SK-N-SH (cell line): ENCODE data around the gene DGKD. TPM values are rescaled to one million over a fixed set of nuclear protein-coding genes. Genes with fewer than 3 reads are reported as not detected.

Experiments
- CTCF ChIA-PET: fragments of 300-600, 350-600 bp; formaldehyde crosslinking; extraction: SDS; loops from one replicate; lab custom pipeline; 2021; lab: Yijun Ruan, JAX
- POLR2A ChIA-PET: fragments of 350-600 bp; sonication (Branson Sonifier 250); formaldehyde crosslinking; extraction: SDS; loops from one replicate; lab custom pipeline; 2020; ENCODE audit warnings: antibody characterized with exemption, inconsistent platforms; lab: Yijun Ruan, JAX
- DNase-seq: peaks from one replicate; pipeline ENCODE4 v3.0.0; 2012
- H2AFZ ChIP-seq: fragments of 200-600 bp; sonication (generic); 2 replicates; pipeline ENCODE4 v1.8.1; 2016; ENCODE audit warnings: antibody characterized with exemption, mild to moderate bottlenecking, low read depth
- H3F3A ChIP-seq: fragments of 200-600 bp; sonication (generic); replicated peaks from 2 replicates; pipeline ENCODE3; 2016; ENCODE audit warnings: antibody characterized with exemption, mild to moderate bottlenecking; ENCODE audit not compliant: insufficient read depth
- H3K27ac ChIP-seq, 2 experiments: fragments of 200-500 bp in 1 of 2; fragments of 200-600 bp in 1 of 2; sonication (Bioruptor generic) in 1 of 2; sonication (generic), shearing (Covaris generic) in 1 of 2; 2 replicates each; pipeline versions ENCODE4 v1.5.1 to v1.6.1; 2014 to 2016; ENCODE audit warnings: low read depth in 2 of 2, inconsistent platforms in 1 of 2, low read length in 1 of 2, mild to moderate bottlenecking in 1 of 2, mixed read lengths in 1 of 2
- H3K27me3 ChIP-seq: fragments of 200-600 bp; sonication (generic), shearing (Covaris generic); 2 replicates; pipeline ENCODE4 v1.6.1; 2016; ENCODE audit warnings: mixed run types; ENCODE audit not compliant: insufficient read depth
- H3K36me3 ChIP-seq, 2 experiments: fragments of 200-500 bp in 1 of 2; fragments of 200-600 bp in 1 of 2; sonication (Bioruptor generic) in 1 of 2; sonication (generic) in 1 of 2; replicated peaks in 1 of 2; 2 replicates each; pipeline versions ENCODE3 to v1.5.1; 2014 to 2016; ENCODE audit warnings: low read length in 1 of 2, mild to moderate bottlenecking in 1 of 2; ENCODE audit not compliant: insufficient read depth in 2 of 2, control insufficient read depth in 1 of 2
- H3K4me1 ChIP-seq, 2 experiments: fragments of 200-500 bp in 1 of 2; fragments of 200-600 bp in 1 of 2; sonication (Bioruptor generic) in 1 of 2; sonication (generic), shearing (Covaris generic) in 1 of 2; 2 replicates each; pipeline versions ENCODE4 v1.5.1 to v1.6.1; 2014 to 2016; ENCODE audit warnings: low read depth in 1 of 2, low read length in 1 of 2, mixed run types in 1 of 2; ENCODE audit not compliant: insufficient read depth in 2 of 2, control insufficient read depth in 1 of 2
- H3K4me2 ChIP-seq: fragments of 200-600 bp; sonication (generic), shearing (Covaris generic); 2 replicates; pipeline ENCODE4 v1.6.1; 2017; ENCODE audit warnings: mixed run types
- H3K4me3 ChIP-seq, 2 experiments: fragments of 200-500 bp in 1 of 2; fragments of 200-600 bp in 1 of 2; sonication (Bioruptor generic) in 1 of 2; sonication (generic), shearing (Covaris generic) in 1 of 2; 2 replicates each; pipeline versions ENCODE4 v1.5.1 to v1.8.1; 2014 to 2016; ENCODE audit warnings: low read depth in 2 of 2, inconsistent platforms in 1 of 2, low read length in 1 of 2, mild to moderate bottlenecking in 1 of 2, mixed read lengths in 1 of 2, moderate library complexity in 1 of 2
- H3K79me2 ChIP-seq: fragments of 200-600 bp; sonication (generic); 2 replicates; pipeline ENCODE4 v1.8.1; 2017; ENCODE audit warnings: mild to moderate bottlenecking; ENCODE audit not compliant: insufficient read depth
- H3K9ac ChIP-seq: fragments of 200-600 bp; sonication (generic); 2 replicates; pipeline ENCODE4 v1.6.1; 2017; ENCODE audit warnings: mixed run types
- H3K9me2 ChIP-seq: fragments of 200-600 bp; sonication (generic); 2 replicates; pipeline ENCODE4 v1.6.1; 2017; ENCODE audit warnings: mixed run types
- H3K9me3 ChIP-seq: fragments of 200-600 bp; sonication (generic); 2 replicates; pipeline ENCODE4 v1.6.1; 2017; ENCODE audit warnings: mixed run types, mild to moderate bottlenecking, moderate library complexity
- H4K20me1 ChIP-seq: fragments of 200-600 bp; sonication (generic); 2 replicates; pipeline ENCODE4 v1.6.1; 2017; ENCODE audit warnings: mild to moderate bottlenecking, mixed run types; ENCODE audit not compliant: insufficient read depth
- CHD2 ChIP-seq: fragments of 150-350 bp; IDR thresholded peaks from 2 replicates; pipeline ENCODE4 v1.6.1; 2018; ENCODE audit warnings: low read length; ENCODE audit not compliant: partially characterized antibody
- EZH2phosphoT487 ChIP-seq: fragments of 200-600 bp; sonication (generic); IDR thresholded peaks from 2 replicates; pipeline ENCODE4 v1.6.1; 2017; ENCODE audit warnings: low read depth, mixed run types, mild to moderate bottlenecking, antibody characterized with exemption, moderate library complexity, borderline replicate concordance
- FOSL2 ChIP-seq: IDR thresholded peaks from 2 replicates; pipeline ENCODE4 v1.4.0; 2012; ENCODE audit warnings: low read depth, mild to moderate bottlenecking, moderate library complexity, borderline replicate concordance
- FOXJ3 ChIP-seq: sonication (generic); formaldehyde crosslinking; IDR thresholded peaks from 2 replicates; pipeline ENCODE4 v1.5.1; 2020; ENCODE audit warnings: mild to moderate bottlenecking, missing genetic modification reagents
- GABPA ChIP-seq: IDR thresholded peaks from 2 replicates; pipeline ENCODE4 v1.4.0; 2012; ENCODE audit warnings: low read depth, mild to moderate bottlenecking
- IRF3 ChIP-seq: fragments of 150-350 bp; IDR thresholded peaks from 2 replicates; pipeline ENCODE4 v1.6.1; 2016; ENCODE audit warnings: mild to moderate bottlenecking, low read depth, low read length
- MXI1 ChIP-seq: IDR thresholded peaks from 2 replicates; pipeline ENCODE4 v1.6.1; 2012; ENCODE audit warnings: mild to moderate bottlenecking, low read depth, low read length, improper control_type of control experiment
- NFIC ChIP-seq: IDR thresholded peaks from 2 replicates; pipeline ENCODE4 v1.4.0; 2012; ENCODE audit warnings: borderline replicate concordance
- PBX3 ChIP-seq: IDR thresholded peaks from 2 replicates; pipeline ENCODE4; 2012
- RAD21 ChIP-seq: IDR thresholded peaks from 2 replicates; pipeline ENCODE4 v1.6.1; 2012; ENCODE audit warnings: mild to moderate bottlenecking, low read length
- RCOR1 ChIP-seq: fragments of 150-350 bp; IDR thresholded peaks from 2 replicates; pipeline ENCODE4 v1.6.1; 2017; ENCODE audit warnings: antibody characterized with exemption, low read length
- RFX5 ChIP-seq: IDR thresholded peaks from 2 replicates; pipeline ENCODE4 v1.6.1; 2012; ENCODE audit warnings: mild to moderate bottlenecking, improper control_type of control experiment, low read length
- RXRA ChIP-seq: IDR thresholded peaks from 2 replicates; pipeline ENCODE4 v1.4.0; 2012; ENCODE audit warnings: low read depth, mild to moderate bottlenecking, borderline replicate concordance
- SIN3A ChIP-seq: IDR thresholded peaks from 2 replicates; pipeline ENCODE4 v1.6.1; 2012; ENCODE audit warnings: low read depth, mild to moderate bottlenecking, low read length, moderate library complexity, borderline replicate concordance
- SMC3 ChIP-seq: IDR thresholded peaks from 2 replicates; pipeline ENCODE4 v1.6.1; 2012; ENCODE audit warnings: low read depth, low read length, improper control_type of control experiment
- TAF1 ChIP-seq: IDR thresholded peaks from 2 replicates; pipeline ENCODE4 v1.6.1; 2012; ENCODE audit warnings: low read depth, mild to moderate bottlenecking, low read length, moderate library complexity, borderline replicate concordance
- TEAD4 ChIP-seq: IDR thresholded peaks from 2 replicates; pipeline ENCODE4 v1.4.0; 2012; ENCODE audit warnings: mild to moderate bottlenecking, borderline replicate concordance; ENCODE audit not compliant: insufficient read depth
- ZBTB33 ChIP-seq: IDR thresholded peaks from 2 replicates; pipeline ENCODE4 v1.4.0; 2012; ENCODE audit warnings: low read depth, borderline replicate concordance
- WGBS: methylation state at CpG from one replicate; pipeline ENCODE4 v1.1.6; 2017; ENCODE audit warnings: low lambda C conversion rate; 5-methylcytosine and 5-hydroxymethylcytosine counted together
- polyA plus RNA-seq, 3 experiments: library from polyadenylated mRNA; depleted of rRNA; stranded (reverse); fragments of >200 nt; gene quantifications; 2 replicates each; pipeline ENCODE4 v1.2.3, GENCODE V29; 2012
- TF ChIP-seq, protein P1 (sequence below): fragments of 150-350 bp; IDR thresholded peaks from 2 replicates; pipeline ENCODE4 v1.6.1; 2017; ENCODE audit warnings: antibody characterized with exemption, low read length, low read depth, borderline replicate concordance

DGKD gene
- polyA plus RNA-seq, 1 of the 3 experiments (the other 2 are of a cell fraction) = 21.7 TPM

- Histone ChIP-seq H3K9ac (peak overlapping the region; percentile 59; the same call in 1 of the 2 replicates), H3K79me2 (peaks cover 7% of the 10 kb centered on the region; the same call in 1 of the 2 replicates), H4K20me1 (no peaks in the 10 kb centered on the region), H3K4me1 (peaks cover 2 to 34% of the 10 kb centered on the region in 2 experiments; a peak in 3 of 4 replicates), H3K27me3 (no peaks in the 10 kb centered on the region), H3K9me3 (no peaks in the 10 kb centered on the region)
- 86% methylated on average over 10 of the region's 10 CpGs for whole genome bisulfite sequencing
- TF ChIP-seq RXRA (no peak), FOXJ3 (CRISPR knock-in tag) (no peak), GABPA (no peak), NFIC (no peak), FOSL2 (no peak), RFX5 (no peak), TEAD4 (no peak), CHD2 (no peak), ZBTB33 (no peak), SIN3A (no peak), TAF1 (no peak), SMC3 (no peak), MXI1 (no peak), PBX3 (no peak), RAD21 (no peak), IRF3 (no peak), EZH2phosphoT487 (no peak), RCOR1 (no peak)
- TF ChIP-seq, protein P1, sequence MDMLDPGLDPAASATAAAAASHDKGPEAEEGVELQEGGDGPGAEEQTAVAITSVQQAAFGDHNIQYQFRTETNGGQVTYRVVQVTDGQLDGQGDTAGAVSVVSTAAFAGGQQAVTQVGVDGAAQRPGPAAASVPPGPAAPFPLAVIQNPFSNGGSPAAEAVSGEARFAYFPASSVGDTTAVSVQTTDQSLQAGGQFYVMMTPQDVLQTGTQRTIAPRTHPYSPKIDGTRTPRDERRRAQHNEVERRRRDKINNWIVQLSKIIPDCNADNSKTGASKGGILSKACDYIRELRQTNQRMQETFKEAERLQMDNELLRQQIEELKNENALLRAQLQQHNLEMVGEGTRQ = no peak
- TF ChIP-seq, all 33 proteins: peak for 0
- Histone ChIP-seq H3K4me3 (no peak overlapping the region), H3K9me2 (no peaks in the 10 kb centered on the region), H3F3A (peaks cover 38% of the 10 kb centered on the region), H3K4me2 (peak overlapping the region; percentile 41), H3K36me3 (peaks cover 32 to 37% of the 10 kb centered on the region in 2 experiments), H2AFZ (no peak overlapping the region), H3K27ac (peak overlapping the region; percentile 5 to 99; a peak in 3 of 4 replicates)
- POLR2A ChIA-PET = no interaction called here
- no peak for DNase-seq
- CTCF ChIA-PET = no interaction called here
These were observed 134.8 kb downstream of the DGKD start for GRCh38 chr2:233489143-233489542.
